GM19099 (cell line): ENCODE data around the gene CXXC4.

Experiments used
- POLR2A ChIP-seq: IDR thresholded peaks from 3 replicates; pipeline ENCODE4 v1.6.1; 2011; ENCODE audit warnings: low read depth; ENCODE audit not compliant: insufficient read length; ENCODE audit errors: extremely low read depth

Gene CXXC4

GRCh38 chr4:104462641-104463040 is 32.1 kb downstream of the CXXC4 start:
- TF ChIP-seq POLR2A = no peak

- no peak for TF ChIP-seq POLR2A
Measured at GRCh38 chr4:104457308-104457981, 37.2 kb downstream of the CXXC4 start.

GRCh38 chr4:104451573-104451972 is 43.1 kb downstream of the CXXC4 start:
- no peak for TF ChIP-seq POLR2A

GRCh38 chr4:104449537-104449936 is 45.2 kb downstream of the CXXC4 start:
- TF ChIP-seq POLR2A = no peak

- no peak for TF ChIP-seq POLR2A
Measured at GRCh38 chr4:104447294-104447693, 47.4 kb downstream of the CXXC4 start.

GRCh38 chr4:104446431-104447278 is 48.0 kb downstream of the CXXC4 start:
- no peak for TF ChIP-seq POLR2A

GRCh38 chr4:104444685-104445084 is 50.0 kb downstream of the CXXC4 start:
- no peak for TF ChIP-seq POLR2A

GRCh38 chr4:104436542-104436941 is 58.2 kb downstream of the CXXC4 start:
- no peak for TF ChIP-seq POLR2A

GRCh38 chr4:104429150-104429741 is 65.4 kb downstream of the CXXC4 start:
- no peak for TF ChIP-seq POLR2A

- no peak for TF ChIP-seq POLR2A
Measured at GRCh38 chr4:104425948-104426347, 68.7 kb downstream of the CXXC4 start.

- no peak for TF ChIP-seq POLR2A
Measured at GRCh38 chr4:104424989-104425388, 69.7 kb downstream of the CXXC4 start.

- no peak for TF ChIP-seq POLR2A
Measured at GRCh38 chr4:104424475-104424941, 70.2 kb downstream of the CXXC4 start.

GRCh38 chr4:104421566-104421965 is 73.1 kb downstream of the CXXC4 start:
- no peak for TF ChIP-seq POLR2A

GRCh38 chr4:104420766-104421165 is 73.9 kb downstream of the CXXC4 start:
- TF ChIP-seq POLR2A = no peak
